GM18867 (cell line): ENCODE results near the gene ANKRD31.

ENCODE experiments used
- ATAC-seq: cut with Tn5 transposase; IDR thresholded peaks from one replicate; pipeline ENCODE4 v1.9.1; 2021; ENCODE audit warnings: mild to moderate bottlenecking, moderate library complexity; ENCODE audit not compliant: unreplicated experiment

Gene ANKRD31

DNA sequence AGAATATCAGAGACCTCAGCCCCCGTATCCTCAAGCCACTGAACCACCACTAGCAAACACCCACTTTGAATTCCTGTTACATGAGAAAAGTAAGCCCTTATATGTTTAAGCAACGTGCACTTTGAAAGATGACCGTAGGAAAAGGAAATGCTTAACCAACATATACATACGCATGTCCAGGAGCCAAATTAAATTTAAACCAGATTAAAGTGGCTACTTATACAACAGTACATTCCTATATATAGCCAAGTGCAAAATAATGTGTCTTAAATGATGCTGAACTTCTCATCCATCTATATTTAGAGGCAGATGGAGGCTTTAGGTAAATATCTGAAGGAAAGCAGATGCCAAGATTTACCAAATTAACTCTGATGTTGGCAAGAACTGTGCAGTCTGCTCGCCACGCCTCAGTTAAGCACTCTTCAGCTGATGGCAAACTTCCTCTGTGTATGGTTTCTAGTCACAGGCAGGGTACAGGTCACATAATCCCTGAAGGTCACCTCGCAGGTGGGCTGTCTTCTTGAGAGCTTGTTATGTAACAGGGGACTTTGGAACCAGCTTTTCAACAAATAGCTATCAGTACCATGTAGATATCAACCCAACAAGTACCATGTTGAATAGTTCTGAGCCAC lies 192.9 kb downstream of the ANKRD31 start:
- ATAC-seq, result no peak

DNA sequence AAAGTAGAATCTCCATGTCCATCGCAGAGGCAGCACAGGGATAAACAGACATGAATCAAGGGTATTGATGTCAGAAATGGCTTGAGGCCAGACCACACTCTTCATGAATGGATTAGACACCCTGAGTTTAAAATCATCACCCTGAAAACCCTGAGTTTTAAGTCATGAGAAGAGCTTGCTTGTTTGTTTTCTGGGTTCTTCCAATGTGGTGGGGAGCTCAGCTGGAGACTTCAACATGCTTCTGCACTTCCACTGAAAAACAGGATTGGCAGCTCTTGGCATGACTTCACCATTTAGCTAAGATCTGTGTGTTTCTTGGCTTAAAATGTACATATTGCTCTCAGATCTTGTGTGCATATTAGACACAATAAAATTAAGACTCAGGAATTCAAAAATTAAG lies 194.2 kb downstream of the ANKRD31 start:
- ATAC-seq, result no peak

DNA sequence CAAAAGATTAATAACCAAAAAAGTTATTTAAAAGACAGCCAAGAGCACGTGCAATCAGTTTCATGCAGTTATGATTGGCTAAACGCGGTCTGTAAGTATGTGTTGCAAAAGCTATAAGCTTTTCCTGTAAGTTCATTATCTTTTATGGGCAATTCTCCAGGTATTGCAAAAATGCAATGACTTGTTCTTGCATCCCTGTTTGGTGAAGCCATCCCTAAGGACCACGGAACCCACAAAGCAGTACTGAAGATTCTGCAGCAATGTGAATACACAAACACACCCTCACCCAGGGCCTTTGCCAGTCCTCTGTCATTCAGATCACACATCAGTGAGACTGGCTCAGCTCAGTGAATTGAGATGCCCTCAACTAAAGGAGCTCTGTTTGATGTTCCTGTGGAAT lies 195.7 kb downstream of the ANKRD31 start:
- no peak for ATAC-seq

DNA sequence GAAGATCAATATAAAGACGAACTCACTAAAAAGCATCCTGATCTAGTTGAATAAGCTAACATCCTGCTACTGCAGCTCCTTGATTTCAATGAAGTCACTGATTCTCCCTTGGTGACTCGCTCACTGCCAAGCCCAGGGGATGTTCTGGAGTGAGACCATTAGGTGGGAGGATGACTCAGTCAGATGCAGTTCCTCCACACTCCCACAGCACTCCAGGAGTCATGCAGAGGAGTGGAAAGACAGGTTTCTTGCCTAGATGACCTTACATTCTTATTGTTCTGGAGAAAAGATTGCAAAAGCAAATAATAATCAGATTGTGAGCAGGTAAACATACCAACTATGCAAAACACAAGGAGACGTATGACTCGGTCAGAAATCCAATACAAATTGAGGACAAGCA lies 199.6 kb downstream of the ANKRD31 start:
- ATAC-seq, result no peak

DNA sequence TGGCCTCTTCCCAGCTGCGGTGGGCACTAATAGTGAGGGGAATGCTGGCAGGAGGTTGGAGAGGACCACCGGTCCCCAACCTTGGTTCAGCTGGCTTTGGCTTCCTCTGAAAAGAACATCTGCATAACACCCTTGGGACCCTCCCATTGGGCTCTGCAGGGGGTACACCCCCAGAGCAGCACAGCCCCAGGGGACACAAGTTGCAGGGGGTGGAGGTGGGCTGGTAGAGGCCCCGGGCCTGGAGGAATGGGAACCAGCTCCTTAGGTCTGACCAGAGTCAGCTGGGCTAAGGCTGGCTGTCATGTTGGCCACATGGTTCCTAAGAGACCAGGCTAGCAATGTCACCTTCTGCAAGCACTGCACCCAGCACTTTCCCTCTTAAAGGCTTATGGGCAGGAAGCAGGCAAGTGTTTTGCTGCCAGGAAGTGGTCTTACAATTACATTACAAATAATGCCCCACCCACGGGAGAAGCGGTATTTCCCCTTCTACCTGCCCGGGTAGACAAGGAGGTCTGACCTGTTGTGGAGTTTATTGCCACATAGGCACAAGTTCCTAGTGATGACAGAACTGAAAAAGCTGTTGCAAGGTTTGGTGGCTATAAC lies 202.4 kb downstream of the ANKRD31 start:
- ATAC-seq, result no peak

DNA sequence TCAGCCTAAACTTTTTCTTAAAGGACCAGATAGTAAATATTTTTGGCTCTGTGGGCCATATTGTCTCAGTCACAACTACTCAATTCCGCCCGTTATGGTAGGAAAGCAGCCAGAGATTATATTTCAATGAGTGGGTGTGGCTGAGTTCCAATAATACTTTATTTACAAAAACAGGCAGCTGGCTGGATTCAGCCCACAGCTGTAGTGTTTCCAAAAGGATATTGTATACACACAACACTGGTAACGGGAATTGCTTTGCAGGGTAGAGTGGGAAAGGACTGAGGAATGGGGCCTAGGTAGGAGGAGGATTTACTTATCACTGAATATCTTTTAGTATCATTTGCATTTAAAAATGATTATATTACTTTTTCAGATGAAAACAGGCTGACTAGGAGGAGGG lies 205.3 kb downstream of the ANKRD31 start:
- no peak for ATAC-seq

DNA sequence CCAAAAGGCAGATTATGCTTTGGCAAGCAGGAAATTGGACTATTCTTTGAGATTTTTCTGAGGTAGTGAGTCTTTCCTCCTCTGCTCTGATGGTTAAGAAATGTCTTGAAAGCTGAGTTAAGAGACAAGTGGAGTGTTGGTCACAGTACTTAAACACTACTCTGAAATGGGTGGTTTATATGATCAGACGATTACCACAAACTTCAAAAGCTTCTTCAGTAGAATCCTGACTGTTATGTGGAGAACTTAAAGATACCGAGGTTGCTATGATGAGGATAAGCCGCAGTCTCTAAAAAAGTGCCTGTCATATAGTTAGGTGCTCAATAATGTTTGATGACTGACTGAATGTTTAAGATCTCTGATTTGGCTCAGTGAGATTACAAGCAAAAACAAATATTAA lies 208.6 kb downstream of the ANKRD31 start:
- no peak for ATAC-seq

DNA sequence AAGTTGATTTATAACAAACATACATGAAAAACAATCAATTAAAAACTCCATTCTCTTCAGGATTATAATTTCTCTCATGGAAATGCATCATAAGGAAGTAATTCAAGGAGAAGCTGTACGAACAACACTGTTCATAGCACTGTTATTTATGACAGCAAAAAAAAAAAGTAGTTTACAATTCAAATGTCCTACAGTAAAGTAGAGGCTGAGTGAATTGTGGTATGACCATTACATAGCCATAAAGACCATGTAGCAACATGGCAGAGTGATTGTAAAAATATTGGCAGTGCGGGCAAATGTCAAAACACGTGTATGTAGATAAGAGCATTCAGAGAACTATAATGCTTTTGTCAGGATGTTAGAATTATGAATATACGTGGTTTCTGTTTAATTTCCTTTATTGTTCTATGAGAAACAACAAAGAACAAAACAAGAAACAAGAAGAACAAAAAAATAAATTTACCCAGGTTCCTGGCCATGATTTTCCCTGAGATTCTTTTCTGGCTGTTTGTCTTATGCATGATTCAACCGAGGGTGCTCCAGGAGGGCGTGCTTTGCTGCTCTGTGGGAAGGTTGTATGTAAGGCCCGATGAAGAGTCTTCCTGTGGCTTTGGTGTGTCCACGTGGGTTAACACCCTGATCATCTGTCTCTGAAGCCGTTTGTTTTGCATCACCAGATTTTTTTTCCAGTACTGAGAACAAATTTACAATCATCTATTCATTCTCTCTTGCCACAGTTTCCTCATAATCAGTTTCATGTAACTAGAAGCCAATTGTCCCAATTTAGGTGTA lies 213.1 kb downstream of the ANKRD31 start:
- ATAC-seq, result peak; percentile 55

DNA sequence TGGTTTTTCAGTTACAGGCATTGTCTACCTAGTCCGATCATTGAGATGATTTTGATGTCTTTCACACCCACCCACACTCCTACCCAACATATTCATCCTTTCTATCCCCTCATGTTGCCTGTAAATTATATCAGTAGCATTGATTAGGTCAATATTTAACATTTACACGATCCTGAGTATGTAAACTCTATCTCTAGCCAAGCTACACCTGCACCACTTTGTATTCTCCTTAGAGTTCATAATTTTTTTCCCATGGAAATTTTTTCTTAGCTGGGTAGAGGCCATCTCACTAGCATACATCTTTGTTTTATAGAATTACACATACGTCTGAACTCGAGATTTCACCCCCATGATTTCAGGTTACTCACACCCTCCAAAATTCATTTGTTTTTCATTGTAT lies 214.9 kb downstream of the ANKRD31 start:
- no peak for ATAC-seq

DNA sequence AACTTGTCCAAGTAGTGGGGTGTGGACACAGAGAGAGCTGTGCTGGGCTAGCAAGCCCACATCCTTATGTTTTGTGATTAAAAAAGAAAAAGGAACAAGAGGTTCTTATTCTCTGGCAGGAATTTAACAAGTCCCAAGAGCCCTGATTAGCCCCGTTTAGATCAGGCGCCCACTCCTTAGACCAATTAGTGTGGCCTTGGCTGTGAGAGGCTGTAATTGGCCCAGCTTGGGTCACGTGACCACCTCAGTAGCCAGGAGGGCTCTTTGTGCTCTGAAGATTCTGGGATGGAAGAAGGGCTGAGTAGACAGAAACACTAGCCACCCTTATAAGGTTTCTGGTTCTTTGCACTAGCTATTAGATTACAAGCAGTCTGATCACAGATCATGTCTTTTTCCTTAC lies 215.5 kb downstream of the ANKRD31 start:
- no peak for ATAC-seq

DNA sequence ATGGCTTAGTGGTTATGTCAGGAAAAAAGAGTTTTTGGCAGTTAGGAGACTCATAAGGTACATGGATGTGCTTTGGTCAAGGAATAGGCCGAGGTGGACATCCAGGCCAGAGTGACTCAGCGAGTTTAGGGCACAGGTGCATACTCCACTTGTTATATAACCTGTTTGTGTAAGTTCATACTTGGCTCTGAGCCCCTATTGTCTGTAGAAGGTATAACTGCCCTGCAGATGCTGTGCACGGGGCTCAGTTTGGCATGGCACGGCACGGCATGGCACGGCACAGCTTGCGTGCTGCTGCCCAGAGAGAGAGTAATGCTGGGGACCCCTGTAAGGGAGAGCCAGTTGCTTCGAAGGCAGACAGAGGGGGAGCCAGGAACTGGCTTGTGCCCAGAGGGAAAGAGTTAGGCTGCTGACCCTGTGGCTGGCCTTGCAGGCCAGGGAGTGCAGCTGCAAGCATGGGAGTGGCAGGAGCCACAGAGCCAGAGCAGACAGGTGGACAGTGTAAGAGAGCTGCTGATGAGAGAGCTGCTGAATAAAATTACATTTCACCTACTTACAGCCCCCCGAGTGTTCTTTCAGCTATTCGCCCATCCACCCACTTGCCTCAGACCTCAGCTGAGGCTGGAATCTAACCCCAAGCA lies 216.5 kb downstream of the ANKRD31 start:
- ATAC-seq, result no peak

DNA sequence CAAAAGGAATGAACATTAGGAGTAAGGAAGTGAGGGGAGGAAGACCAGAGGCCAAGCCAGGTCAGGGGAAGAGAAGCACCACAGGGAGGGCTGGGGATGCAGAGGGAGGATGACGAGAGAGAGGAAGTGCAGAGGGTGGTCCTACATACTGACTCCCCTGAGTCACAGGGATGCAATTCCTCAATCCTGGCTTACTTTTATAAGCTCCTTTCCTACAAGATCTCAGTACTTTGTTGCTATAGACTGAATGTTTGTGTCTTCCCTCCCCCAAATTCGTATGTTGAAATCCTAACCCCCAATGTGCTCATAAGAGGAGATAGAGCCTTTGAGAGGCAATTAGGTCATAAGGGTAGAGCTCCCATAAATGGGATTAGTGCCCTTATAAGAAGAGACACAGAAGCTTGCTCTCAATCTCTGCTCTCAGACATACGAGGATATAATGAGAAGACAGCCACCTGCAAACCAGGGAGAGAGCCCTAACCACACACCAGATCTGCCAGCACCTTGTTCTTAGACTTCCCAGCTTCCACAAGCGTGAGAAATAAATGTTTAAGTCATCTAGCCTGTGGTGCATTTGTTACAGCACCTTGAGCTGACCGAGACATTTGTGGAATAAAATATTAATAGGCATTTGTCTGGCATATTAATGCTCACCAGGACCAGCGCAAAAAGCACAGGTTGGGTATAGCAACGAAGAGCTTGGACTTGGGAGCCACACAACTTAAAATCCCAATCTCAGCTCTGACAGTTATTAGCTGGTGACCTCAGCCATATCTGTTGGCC lies 217.7 kb downstream of the ANKRD31 start:
- ATAC-seq, result no peak
